ENCODE results near the gene PADI1.

Gene PADI1

DNA sequence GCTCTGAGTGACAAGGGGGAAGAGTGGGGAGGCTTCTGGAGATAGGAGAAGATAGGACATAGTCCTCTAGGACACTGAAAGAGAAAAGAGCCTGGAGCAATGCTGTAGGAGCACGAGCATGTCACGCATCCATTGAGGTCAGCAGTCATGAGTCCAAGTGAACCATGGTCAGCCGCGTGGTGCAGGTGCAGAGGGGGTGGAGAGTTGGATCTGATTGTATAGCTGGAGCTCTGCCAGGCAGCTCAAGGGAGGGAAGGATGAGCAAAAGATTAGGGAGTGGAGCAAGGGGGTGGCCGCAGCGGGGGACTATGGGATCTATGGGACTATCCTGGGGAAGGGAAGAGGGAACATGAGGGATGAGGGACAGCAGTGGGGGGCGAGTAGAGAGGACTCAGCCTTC, 14.0 kb downstream of the PADI1 start:
- DNase-seq (ENCODE audit: low read depth in 1 of 2, low spot score in 1 of 2) = no peak
- TF ChIP-seq POLR2AphosphoS5 (IDR thresholded peaks at IDR 0.05; ENCODE audit: low read depth) (no peak), CTCF (IDR thresholded peaks at IDR 0.05; ENCODE audit: insufficient read depth, low read length) (no peak), SPI1 (IDR thresholded peaks at IDR 0.05; ENCODE audit: borderline replicate concordance, low read depth) (no peak), GABPA (IDR thresholded peaks at IDR 0.05; ENCODE audit: low read depth) (no peak)
- TF ChIP-seq, protein P1, sequence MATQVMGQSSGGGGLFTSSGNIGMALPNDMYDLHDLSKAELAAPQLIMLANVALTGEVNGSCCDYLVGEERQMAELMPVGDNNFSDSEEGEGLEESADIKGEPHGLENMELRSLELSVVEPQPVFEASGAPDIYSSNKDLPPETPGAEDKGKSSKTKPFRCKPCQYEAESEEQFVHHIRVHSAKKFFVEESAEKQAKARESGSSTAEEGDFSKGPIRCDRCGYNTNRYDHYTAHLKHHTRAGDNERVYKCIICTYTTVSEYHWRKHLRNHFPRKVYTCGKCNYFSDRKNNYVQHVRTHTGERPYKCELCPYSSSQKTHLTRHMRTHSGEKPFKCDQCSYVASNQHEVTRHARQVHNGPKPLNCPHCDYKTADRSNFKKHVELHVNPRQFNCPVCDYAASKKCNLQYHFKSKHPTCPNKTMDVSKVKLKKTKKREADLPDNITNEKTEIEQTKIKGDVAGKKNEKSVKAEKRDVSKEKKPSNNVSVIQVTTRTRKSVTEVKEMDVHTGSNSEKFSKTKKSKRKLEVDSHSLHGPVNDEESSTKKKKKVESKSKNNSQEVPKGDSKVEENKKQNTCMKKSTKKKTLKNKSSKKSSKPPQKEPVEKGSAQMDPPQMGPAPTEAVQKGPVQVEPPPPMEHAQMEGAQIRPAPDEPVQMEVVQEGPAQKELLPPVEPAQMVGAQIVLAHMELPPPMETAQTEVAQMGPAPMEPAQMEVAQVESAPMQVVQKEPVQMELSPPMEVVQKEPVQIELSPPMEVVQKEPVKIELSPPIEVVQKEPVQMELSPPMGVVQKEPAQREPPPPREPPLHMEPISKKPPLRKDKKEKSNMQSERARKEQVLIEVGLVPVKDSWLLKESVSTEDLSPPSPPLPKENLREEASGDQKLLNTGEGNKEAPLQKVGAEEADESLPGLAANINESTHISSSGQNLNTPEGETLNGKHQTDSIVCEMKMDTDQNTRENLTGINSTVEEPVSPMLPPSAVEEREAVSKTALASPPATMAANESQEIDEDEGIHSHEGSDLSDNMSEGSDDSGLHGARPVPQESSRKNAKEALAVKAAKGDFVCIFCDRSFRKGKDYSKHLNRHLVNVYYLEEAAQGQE (IDR thresholded peaks at IDR 0.05; ENCODE audit: insufficient replicate concordance, low read depth) = no peak
- no peaks in the 10 kb centered on the region for H3K27me3 ChIP-seq (ENCODE audit: insufficient read depth, poor library complexity, severe bottlenecking)
- no peak overlapping the region for H3K27ac ChIP-seq (replicated peaks)
- no peak overlapping the region for H3K4me3 ChIP-seq (replicated peaks; ENCODE audit: insufficient read depth, low read length)

- DNase-seq (ENCODE audit: low read depth in 1 of 2, low spot score in 1 of 2) = no peak
- Histone ChIP-seq H3K27me3 (ENCODE audit: insufficient read depth, poor library complexity, severe bottlenecking) (no peaks in the 10 kb centered on the region), H3K27ac (replicated peaks) (no peak overlapping the region), H3K4me3 (replicated peaks; ENCODE audit: insufficient read depth, low read length) (no peak overlapping the region)
- TF ChIP-seq CTCF (IDR thresholded peaks at IDR 0.05; ENCODE audit: insufficient read depth, low read length) (no peak), SPI1 (IDR thresholded peaks at IDR 0.05; ENCODE audit: borderline replicate concordance, low read depth) (no peak), GABPA (IDR thresholded peaks at IDR 0.05; ENCODE audit: low read depth) (no peak), POLR2AphosphoS5 (IDR thresholded peaks at IDR 0.05; ENCODE audit: low read depth) (no peak)
- TF ChIP-seq, protein P1 (IDR thresholded peaks at IDR 0.05; ENCODE audit: insufficient replicate concordance, low read depth) = no peak
Observed at GRCh38 chr1:17220287-17220686, 15.4 kb downstream of the PADI1 start.

- H3K27me3 ChIP-seq (ENCODE audit: insufficient read depth, poor library complexity, severe bottlenecking) = no peaks in the 10 kb centered on the region
- no peak overlapping the region for H3K27ac ChIP-seq (replicated peaks)
- DNase-seq (ENCODE audit: low read depth in 1 of 2, low spot score in 1 of 2) = no peak
- no peak for TF ChIP-seq SPI1 (IDR thresholded peaks at IDR 0.05; ENCODE audit: borderline replicate concordance, low read depth)
- TF ChIP-seq, protein P1 (IDR thresholded peaks at IDR 0.05; ENCODE audit: insufficient replicate concordance, low read depth) = no peak
- TF ChIP-seq GABPA (IDR thresholded peaks at IDR 0.05; ENCODE audit: low read depth) = no peak
- no peak for TF ChIP-seq CTCF (IDR thresholded peaks at IDR 0.05; ENCODE audit: insufficient read depth, low read length)
- no peak for TF ChIP-seq POLR2AphosphoS5 (IDR thresholded peaks at IDR 0.05; ENCODE audit: low read depth)
- no peak overlapping the region for H3K4me3 ChIP-seq (replicated peaks; ENCODE audit: insufficient read depth, low read length)
Observed at GRCh38 chr1:17222557-17222956, 17.6 kb downstream of the PADI1 start.

Data from HL-60 (cell line).